CD4-positive, alpha-beta T cell (primary cell): ENCODE results near the gene LIPM. TPM values are rescaled to one million over a fixed set of nuclear protein-coding genes. Genes with fewer than 3 reads are reported as not detected.

ENCODE experiments used
- ATAC-seq: fragments of 200-7000 bp; cut with Tn5 transposase; one replicate; pipeline ENCODE4 v1.10.0; 2022; ENCODE audit warnings: mild to moderate bottlenecking; ENCODE audit not compliant: poor library complexity
- CTCF ChIA-PET: fragments of 350-600 bp; sonication (Branson Sonifier 250); formaldehyde crosslinking; loops from one replicate; lab custom pipeline; 2021; ENCODE audit warnings: antibody characterized with exemption, inconsistent platforms; lab: Charles Lee
- POLR2A ChIA-PET: fragments of 350-600 bp; sonication (Branson Sonifier 250); formaldehyde crosslinking; loops from one replicate; lab custom pipeline; 2021; ENCODE audit warnings: antibody characterized with exemption, inconsistent platforms; lab: Charles Lee
- DNase-seq, 14 experiments: peaks; one replicate each; pipeline ENCODE4 v3.0.0-alpha.2; 2013 to 2020; ENCODE audit warnings: mixed read lengths in 2 of 14
- H3K27ac ChIP-seq, 2 donors: one replicate each; pipeline versions ENCODE4 v1.5.1 to v1.7.0; 2013; ENCODE audit warnings: low read length in 2 of 2, low read depth in 1 of 2, mild to moderate bottlenecking in 1 of 2
- H3K27me3 ChIP-seq, 2 experiments: 1 replicate in 1 of 2; 2 replicates in 1 of 2; pipeline versions ENCODE4 v1.6.1 to v1.7.0; 2013; ENCODE audit warnings: low read length in 2 of 2, control low read depth in 1 of 2, mild to moderate bottlenecking in 1 of 2, moderate library complexity in 1 of 2; ENCODE audit not compliant: insufficient read depth in 2 of 2, control insufficient read depth in 1 of 2
- H3K36me3 ChIP-seq: one replicate; pipeline ENCODE4 v1.6.1; 2013; ENCODE audit warnings: low read length, control low read depth; ENCODE audit not compliant: insufficient read depth
- H3K4me1 ChIP-seq: one replicate; pipeline ENCODE4 v1.6.1; 2013; ENCODE audit warnings: low read length, control low read depth; ENCODE audit not compliant: insufficient read depth
- H3K4me3 ChIP-seq: one replicate; pipeline ENCODE4 v1.5.1; 2013; ENCODE audit warnings: mild to moderate bottlenecking, low read length, moderate library complexity
- H3K9me3 ChIP-seq, 2 experiments: 1 replicate in 1 of 2; 2 replicates in 1 of 2; pipeline versions ENCODE4 v1.6.1 to v1.7.0; 2013; ENCODE audit warnings: low read length in 2 of 2, mild to moderate bottlenecking in 2 of 2, control low read depth in 1 of 2, moderate library complexity in 1 of 2; ENCODE audit not compliant: control insufficient read depth in 1 of 2, insufficient read depth in 1 of 2
- H3K27ac Mint-ChIP-seq: one replicate; pipeline ENCODE4 v1.8.0; 2020; ENCODE audit warnings: mixed read lengths
- H3K27me3 Mint-ChIP-seq: one replicate; pipeline ENCODE4 v1.8.0; 2021; ENCODE audit warnings: mixed read lengths
- H3K36me3 Mint-ChIP-seq: one replicate; pipeline ENCODE4 v1.8.0; 2021; ENCODE audit warnings: low read depth, mixed read lengths
- H3K4me1 Mint-ChIP-seq: one replicate; pipeline ENCODE4 v1.8.0; 2021; ENCODE audit warnings: low read depth, mixed read lengths
- H3K4me3 Mint-ChIP-seq: one replicate; pipeline ENCODE4 v1.8.0; 2020; ENCODE audit warnings: mild to moderate bottlenecking, mixed read lengths
- H3K9me3 Mint-ChIP-seq: one replicate; pipeline ENCODE4 v1.8.0; 2020; ENCODE audit warnings: mixed read lengths
- intact Hi-C, 2 experiments: fragments of 100-400 bp; cut with DNase I in 1 of 2; cut with micrococcal nuclease in 1 of 2; formaldehyde crosslinking; loops; one replicate each; pipeline versions ENCODE4 v1.15.1 to v1.9.0; 2023 to 2025; cut with DNase I, micrococcal nuclease
- total RNA-seq, 174 experiments: library from RNA in 2 of 174; stranded (reverse) in 2 of 174; gene quantifications; one replicate each; pipeline ENCODE4 v1.2.3 and lab custom pipeline; 2021 to 2026
- TF ChIP-seq, protein P1 (sequence below): fragments of 200-600 bp; IDR thresholded peaks from one replicate; pipeline ENCODE4 v1.8.0; 2022; ENCODE audit warnings: antibody characterized with exemption, mild to moderate bottlenecking

Gene LIPM
- total RNA-seq, 2 experiments from 2014 or later, result not detected

DNA sequence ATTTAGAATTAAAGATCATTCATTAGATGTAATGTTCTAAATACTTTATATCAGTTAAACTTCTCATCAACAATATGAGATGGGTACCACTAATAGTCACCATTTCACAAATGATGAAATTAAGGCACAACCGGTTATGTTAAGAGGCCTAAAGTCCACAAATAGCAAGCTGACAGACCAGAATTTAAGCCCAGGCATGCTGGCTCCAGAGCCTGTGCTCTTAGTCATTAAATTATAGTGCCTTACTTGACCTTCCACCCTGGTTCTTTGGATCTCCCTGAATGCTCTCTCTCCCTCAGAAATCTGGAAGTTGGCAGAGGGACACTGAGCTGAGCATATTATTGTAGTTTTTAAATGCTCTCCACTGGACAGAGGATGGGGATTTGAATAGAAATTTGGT is 39.1 kb upstream of the LIPM start:
- H3K9me3 ChIP-seq, result no peaks in the 10 kb centered on the region
- no peak overlapping the region for H3K27ac ChIP-seq
- TF ChIP-seq, protein P1, sequence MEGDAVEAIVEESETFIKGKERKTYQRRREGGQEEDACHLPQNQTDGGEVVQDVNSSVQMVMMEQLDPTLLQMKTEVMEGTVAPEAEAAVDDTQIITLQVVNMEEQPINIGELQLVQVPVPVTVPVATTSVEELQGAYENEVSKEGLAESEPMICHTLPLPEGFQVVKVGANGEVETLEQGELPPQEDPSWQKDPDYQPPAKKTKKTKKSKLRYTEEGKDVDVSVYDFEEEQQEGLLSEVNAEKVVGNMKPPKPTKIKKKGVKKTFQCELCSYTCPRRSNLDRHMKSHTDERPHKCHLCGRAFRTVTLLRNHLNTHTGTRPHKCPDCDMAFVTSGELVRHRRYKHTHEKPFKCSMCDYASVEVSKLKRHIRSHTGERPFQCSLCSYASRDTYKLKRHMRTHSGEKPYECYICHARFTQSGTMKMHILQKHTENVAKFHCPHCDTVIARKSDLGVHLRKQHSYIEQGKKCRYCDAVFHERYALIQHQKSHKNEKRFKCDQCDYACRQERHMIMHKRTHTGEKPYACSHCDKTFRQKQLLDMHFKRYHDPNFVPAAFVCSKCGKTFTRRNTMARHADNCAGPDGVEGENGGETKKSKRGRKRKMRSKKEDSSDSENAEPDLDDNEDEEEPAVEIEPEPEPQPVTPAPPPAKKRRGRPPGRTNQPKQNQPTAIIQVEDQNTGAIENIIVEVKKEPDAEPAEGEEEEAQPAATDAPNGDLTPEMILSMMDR, result no peak
- Mint-ChIP-seq H3K9me3 (no peaks in the 10 kb centered on the region), H3K27ac (no peak overlapping the region), H3K27me3 (no peaks in the 10 kb centered on the region), H3K4me1 (peaks cover 6% of the 10 kb centered on the region), H3K36me3 (no peaks in the 10 kb centered on the region), H3K4me3 (no peak overlapping the region)
- ATAC-seq (no peak), DNase-seq (no peak)
- no peak overlapping the region for H3K4me3 ChIP-seq
- intact Hi-C loops, result no loop called here
- POLR2A ChIA-PET, result no interaction called here
- no peaks in the 10 kb centered on the region for H3K36me3 ChIP-seq
- peaks cover 3% of the 10 kb centered on the region for H3K4me1 ChIP-seq
- no peaks in the 10 kb centered on the region for H3K27me3 ChIP-seq
- CTCF ChIA-PET, result no interaction called here

- Mint-ChIP-seq H3K27ac (no peak overlapping the region), H3K4me3 (no peak overlapping the region), H3K9me3 (no peaks in the 10 kb centered on the region), H3K36me3 (no peaks in the 10 kb centered on the region), H3K27me3 (no peaks in the 10 kb centered on the region), H3K4me1 (peaks cover 6% of the 10 kb centered on the region)
- TF ChIP-seq, protein P1, result no peak
- peaks cover 3% of the 10 kb centered on the region for H3K4me1 ChIP-seq
- H3K27me3 ChIP-seq, result no peaks in the 10 kb centered on the region
- H3K9me3 ChIP-seq, result no peaks in the 10 kb centered on the region
- POLR2A ChIA-PET, result no interaction called here
- intact Hi-C loops, result no loop called here
- CTCF ChIA-PET, result no interaction called here
- H3K4me3 ChIP-seq, result no peak overlapping the region
- H3K36me3 ChIP-seq, result no peaks in the 10 kb centered on the region
- DNase-seq (no peak), ATAC-seq (no peak)
- H3K27ac ChIP-seq, result no peak overlapping the region
Observed at GRCh38 chr10:88764110-88764509, 38.4 kb upstream of the LIPM start.

GRCh38 chr10:88765816-88766215 is 36.7 kb upstream of the LIPM start:
- Mint-ChIP-seq H3K27me3 (no peaks in the 10 kb centered on the region), H3K27ac (no peak overlapping the region), H3K36me3 (no peaks in the 10 kb centered on the region), H3K4me1 (no peaks in the 10 kb centered on the region), H3K9me3 (no peaks in the 10 kb centered on the region), H3K4me3 (no peak overlapping the region)
- ATAC-seq, result no peak
- no peaks in the 10 kb centered on the region for H3K9me3 ChIP-seq
- CTCF ChIA-PET, result no interaction called here
- H3K36me3 ChIP-seq, result no peaks in the 10 kb centered on the region
- POLR2A ChIA-PET, result no interaction called here
- H3K4me1 ChIP-seq, result no peaks in the 10 kb centered on the region
- H3K4me3 ChIP-seq, result no peak overlapping the region
- H3K27ac ChIP-seq, result no peak overlapping the region
- intact Hi-C loops, result no loop called here
- TF ChIP-seq, protein P1, result no peak
- DNase-seq, result no peak
- no peaks in the 10 kb centered on the region for H3K27me3 ChIP-seq
